Stromal cell of bone marrow (primary cell): Measurements from ENCODE around the gene NCKAP5.

Experiments used
- DNase-seq: peaks from one replicate; pipeline ENCODE4 v3.0.0-alpha.2; 2012; ENCODE audit warnings: low read depth

NCKAP5 gene

GRCh38 chr2:133422931-133423351 lies 145.3 kb downstream of the NCKAP5 start:
- no peak for DNase-seq

- no peak for DNase-seq
These were observed 146.5 kb downstream of the NCKAP5 start for GRCh38 chr2:133421516-133422324.

GRCh38 chr2:133420788-133421187 lies 147.5 kb downstream of the NCKAP5 start:
- no peak for DNase-seq

- DNase-seq = no peak
These were observed 149.6 kb downstream of the NCKAP5 start for GRCh38 chr2:133418671-133419070.

- no peak for DNase-seq
These were observed 150.2 kb downstream of the NCKAP5 start for GRCh38 chr2:133418021-133418420.

- no peak for DNase-seq
These were observed 150.8 kb downstream of the NCKAP5 start for GRCh38 chr2:133417415-133417814.

- DNase-seq = no peak
These were observed 151.5 kb downstream of the NCKAP5 start for GRCh38 chr2:133416736-133417135.

- DNase-seq = no peak
These were observed 152.1 kb downstream of the NCKAP5 start for GRCh38 chr2:133416146-133416545.

GRCh38 chr2:133415210-133415876 lies 152.9 kb downstream of the NCKAP5 start:
- no peak for DNase-seq

GRCh38 chr2:133414486-133415209 lies 153.6 kb downstream of the NCKAP5 start:
- DNase-seq = no peak

GRCh38 chr2:133413863-133414262 lies 154.4 kb downstream of the NCKAP5 start:
- DNase-seq = no peak

GRCh38 chr2:133412694-133413093 lies 155.6 kb downstream of the NCKAP5 start:
- no peak for DNase-seq

- DNase-seq = no peak
These were observed 156.4 kb downstream of the NCKAP5 start for GRCh38 chr2:133411857-133412256.

- no peak for DNase-seq
These were observed 157.2 kb downstream of the NCKAP5 start for GRCh38 chr2:133411101-133411500.

GRCh38 chr2:133409581-133410285 lies 158.5 kb downstream of the NCKAP5 start:
- DNase-seq = no peak

- DNase-seq = no peak
These were observed 159.6 kb downstream of the NCKAP5 start for GRCh38 chr2:133408671-133409070.

GRCh38 chr2:133407341-133407740 lies 160.9 kb downstream of the NCKAP5 start:
- DNase-seq = no peak

GRCh38 chr2:133405252-133405651 lies 163.0 kb downstream of the NCKAP5 start:
- DNase-seq = no peak

GRCh38 chr2:133400411-133400810 lies 167.9 kb downstream of the NCKAP5 start:
- no peak for DNase-seq

- DNase-seq = no peak
These were observed 174.4 kb downstream of the NCKAP5 start for GRCh38 chr2:133393895-133394294.

GRCh38 chr2:133390156-133390555 lies 178.1 kb downstream of the NCKAP5 start:
- DNase-seq = peak; percentile 44

- DNase-seq = no peak
These were observed 178.7 kb downstream of the NCKAP5 start for GRCh38 chr2:133389569-133389968.
